ENCODE measurements around the gene GALT.

GRCh38 chr9:34647651-34648050 is 1.2 kb downstream of the GALT start:
- TF ChIP-seq CTCF (IDR thresholded peaks at IDR 0.05) (no peak), POLR2A (IDR thresholded peaks at IDR 0.05) (no peak), POLR2AphosphoS5 (IDR thresholded peaks at IDR 0.05) (no peak), EP300 (IDR thresholded peaks at IDR 0.05) (no peak)
